Neural cell (in vitro differentiated cells): ENCODE data around the gene CISD3. TPM values are rescaled to one million over a fixed set of nuclear protein-coding genes. Genes with fewer than 3 reads are reported as not detected.

ENCODE experiments used
- H2AFZ ChIP-seq: fragments of 200-600, 300-800 bp; sonication (generic), shearing (Covaris generic); 2 replicates; pipeline ENCODE4 v1.6.0; 2014; ENCODE audit warnings: low read depth, mild to moderate bottlenecking, antibody characterized with exemption, low read length, moderate library complexity
- H3F3A ChIP-seq: fragments of 200-600 bp; shearing (Covaris generic); 2 replicates; pipeline ENCODE4 v1.6.1; 2016; ENCODE audit warnings: mild to moderate bottlenecking, moderate library complexity, mixed read lengths, antibody characterized with exemption, low read length; ENCODE audit not compliant: insufficient read depth, poor library complexity, severe bottlenecking
- H3K27ac ChIP-seq: fragments of 200-600, 300-800 bp; sonication (generic), shearing (Covaris generic); 2 replicates; pipeline ENCODE4 v1.5.1; 2014; ENCODE audit warnings: mild to moderate bottlenecking, low read length, moderate library complexity
- H3K27me3 ChIP-seq: fragments of 300-800, 200-600 bp; sonication (generic), shearing (Covaris generic); 2 replicates; pipeline ENCODE4 v1.6.0; 2014; ENCODE audit warnings: mild to moderate bottlenecking, low read depth, low read length, moderate library complexity; ENCODE audit not compliant: insufficient read depth
- H3K36me3 ChIP-seq: fragments of 300-800, 200-600 bp; sonication (generic), shearing (Covaris generic); 2 replicates; pipeline ENCODE4 v1.5.1; 2014; ENCODE audit warnings: mild to moderate bottlenecking, antibody characterized with exemption, low read length, moderate library complexity; ENCODE audit not compliant: insufficient read depth
- H3K4me2 ChIP-seq: fragments of 300-800, 200-600 bp; sonication (generic), shearing (Covaris generic); 2 replicates; pipeline ENCODE4 v1.6.0; 2014; ENCODE audit warnings: mild to moderate bottlenecking, low read length
- H3K4me3 ChIP-seq: fragments of 300-800, 200-600 bp; sonication (generic), shearing (Covaris generic); 2 replicates; pipeline ENCODE4 v1.5.1; 2014; ENCODE audit warnings: mild to moderate bottlenecking, low read length, moderate library complexity
- H3K79me2 ChIP-seq: fragments of 200-600 bp; shearing (Covaris generic); replicated peaks from 2 replicates; pipeline ENCODE4 v1.6.0; 2014; ENCODE audit warnings: mild to moderate bottlenecking, low read length, moderate library complexity; ENCODE audit not compliant: insufficient read depth
- H3K9ac ChIP-seq: fragments of 300-800, 200-600 bp; sonication (generic), shearing (Covaris generic); 2 replicates; pipeline ENCODE4 v1.6.1; 2016; ENCODE audit warnings: mild to moderate bottlenecking, low read length, mixed read lengths
- H3K9me2 ChIP-seq: fragments of 200-600 bp; shearing (Covaris generic); 2 replicates; pipeline ENCODE4 v1.6.1; 2016; ENCODE audit warnings: mild to moderate bottlenecking, low read length, mixed read lengths; ENCODE audit not compliant: insufficient read depth
- H3K9me3 ChIP-seq: fragments of 200-600, 300-800 bp; sonication (generic), shearing (Covaris generic); 2 replicates; pipeline ENCODE4 v1.6.1; 2016; ENCODE audit warnings: mild to moderate bottlenecking, mixed run types, low read length, moderate library complexity, mixed read lengths
- H4K20me1 ChIP-seq: fragments of 200-600 bp; shearing (Covaris generic); 2 replicates; pipeline ENCODE4 v1.6.1; 2016; ENCODE audit warnings: mild to moderate bottlenecking, mixed run types; ENCODE audit not compliant: insufficient read depth
- EP300 ChIP-seq: fragments of 450-650 bp; conservative IDR thresholded peaks from 2 replicates; pipeline ENCODE4 v1.6.1; 2014; ENCODE audit warnings: antibody characterized with exemption, mild to moderate bottlenecking, moderate library complexity; ENCODE audit not compliant: poor library complexity, severe bottlenecking
- EZH2 ChIP-seq: fragments of 200-600, 300-800 bp; shearing (Covaris generic), sonication (generic); IDR thresholded peaks from 2 replicates; pipeline ENCODE4 v1.6.1; 2014; ENCODE audit warnings: antibody characterized with exemption, low read length, borderline replicate concordance, mild to moderate bottlenecking; ENCODE audit not compliant: insufficient read depth, poor library complexity, severe bottlenecking
- MXI1 ChIP-seq: fragments of 450-650 bp; conservative IDR thresholded peaks from 2 replicates; pipeline ENCODE4 v1.6.1; 2014; ENCODE audit warnings: antibody characterized with exemption, mild to moderate bottlenecking; ENCODE audit not compliant: poor library complexity, severe bottlenecking
- POLR2AphosphoS5 ChIP-seq: IDR thresholded peaks from 2 replicates; pipeline ENCODE4 v1.6.1; 2012
- RAD21 ChIP-seq: fragments of 450-650 bp; conservative IDR thresholded peaks from 2 replicates; pipeline ENCODE4 v1.6.1; 2014; ENCODE audit warnings: antibody characterized with exemption, mild to moderate bottlenecking, moderate library complexity
- SMC3 ChIP-seq: fragments of 450-650 bp; conservative IDR thresholded peaks from 2 replicates; pipeline ENCODE4 v1.6.1; 2014; ENCODE audit warnings: antibody characterized with exemption, mild to moderate bottlenecking, moderate library complexity; ENCODE audit not compliant: poor library complexity
- TAF1 ChIP-seq: IDR thresholded peaks from 2 replicates; pipeline ENCODE4 v1.6.1; 2012; ENCODE audit warnings: low read depth
- polyA plus RNA-seq: library from polyadenylated mRNA; depleted of rRNA; stranded (reverse); fragments of >200 nt; gene quantifications from 2 replicates; pipeline ENCODE4 v1.2.3, GENCODE V29; 2014
- TF ChIP-seq, protein P1 (sequence below): IDR thresholded peaks from 2 replicates; pipeline ENCODE4 v1.6.1; 2012; ENCODE audit warnings: borderline replicate concordance
- TF ChIP-seq, protein P2 (sequence below): fragments of 450-650 bp; IDR thresholded peaks from 2 replicates; pipeline ENCODE4 v1.5.1; 2014; ENCODE audit warnings: antibody characterized with exemption, mild to moderate bottlenecking, moderate library complexity; ENCODE audit not compliant: poor library complexity, severe bottlenecking

The CISD3 gene
- polyA plus RNA-seq, 1 donor from 2014 or later: 1.2 TPM

DNA sequence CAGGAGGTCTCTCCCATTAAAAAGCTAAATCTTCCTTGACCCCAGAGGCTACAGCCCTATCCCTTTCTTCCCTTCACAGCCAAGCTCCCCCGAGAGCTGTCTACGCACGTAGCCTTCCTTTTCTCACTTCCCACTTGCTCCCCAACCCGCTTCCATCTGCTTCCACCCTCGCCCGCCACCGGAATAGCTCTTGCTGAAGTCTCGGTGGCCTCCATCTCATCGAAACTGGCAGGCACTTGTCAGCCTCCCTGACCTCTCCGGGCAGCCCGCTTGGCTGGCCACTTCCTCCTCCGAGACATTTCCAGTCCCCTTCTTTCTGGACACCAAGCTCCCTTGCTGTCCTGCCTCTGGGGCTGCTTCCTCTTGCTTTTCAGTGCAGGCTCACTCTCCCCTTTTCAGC lies 44.6 kb upstream of the CISD3 start:
- Histone ChIP-seq H3K4me2 (no peak overlapping the region), H3K9me3 (no peaks in the 10 kb centered on the region), H3K4me3 (no peak overlapping the region), H2AFZ (no peak overlapping the region), H3K9me2 (no peaks in the 10 kb centered on the region), H3K36me3 (no peaks in the 10 kb centered on the region), H3K27me3 (no peaks in the 10 kb centered on the region), H3K9ac (no peak overlapping the region), H4K20me1 (no peaks in the 10 kb centered on the region), H3K79me2 (no peaks in the 10 kb centered on the region), H3K27ac (no peak overlapping the region), H3F3A (no peaks in the 10 kb centered on the region)
- no peak for TF ChIP-seq MXI1
- TF ChIP-seq EP300: no peak
- TF ChIP-seq, protein P1, sequence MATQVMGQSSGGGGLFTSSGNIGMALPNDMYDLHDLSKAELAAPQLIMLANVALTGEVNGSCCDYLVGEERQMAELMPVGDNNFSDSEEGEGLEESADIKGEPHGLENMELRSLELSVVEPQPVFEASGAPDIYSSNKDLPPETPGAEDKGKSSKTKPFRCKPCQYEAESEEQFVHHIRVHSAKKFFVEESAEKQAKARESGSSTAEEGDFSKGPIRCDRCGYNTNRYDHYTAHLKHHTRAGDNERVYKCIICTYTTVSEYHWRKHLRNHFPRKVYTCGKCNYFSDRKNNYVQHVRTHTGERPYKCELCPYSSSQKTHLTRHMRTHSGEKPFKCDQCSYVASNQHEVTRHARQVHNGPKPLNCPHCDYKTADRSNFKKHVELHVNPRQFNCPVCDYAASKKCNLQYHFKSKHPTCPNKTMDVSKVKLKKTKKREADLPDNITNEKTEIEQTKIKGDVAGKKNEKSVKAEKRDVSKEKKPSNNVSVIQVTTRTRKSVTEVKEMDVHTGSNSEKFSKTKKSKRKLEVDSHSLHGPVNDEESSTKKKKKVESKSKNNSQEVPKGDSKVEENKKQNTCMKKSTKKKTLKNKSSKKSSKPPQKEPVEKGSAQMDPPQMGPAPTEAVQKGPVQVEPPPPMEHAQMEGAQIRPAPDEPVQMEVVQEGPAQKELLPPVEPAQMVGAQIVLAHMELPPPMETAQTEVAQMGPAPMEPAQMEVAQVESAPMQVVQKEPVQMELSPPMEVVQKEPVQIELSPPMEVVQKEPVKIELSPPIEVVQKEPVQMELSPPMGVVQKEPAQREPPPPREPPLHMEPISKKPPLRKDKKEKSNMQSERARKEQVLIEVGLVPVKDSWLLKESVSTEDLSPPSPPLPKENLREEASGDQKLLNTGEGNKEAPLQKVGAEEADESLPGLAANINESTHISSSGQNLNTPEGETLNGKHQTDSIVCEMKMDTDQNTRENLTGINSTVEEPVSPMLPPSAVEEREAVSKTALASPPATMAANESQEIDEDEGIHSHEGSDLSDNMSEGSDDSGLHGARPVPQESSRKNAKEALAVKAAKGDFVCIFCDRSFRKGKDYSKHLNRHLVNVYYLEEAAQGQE: no peak
- no peak for TF ChIP-seq SMC3
- no peak for TF ChIP-seq EZH2
- TF ChIP-seq, protein P2, sequence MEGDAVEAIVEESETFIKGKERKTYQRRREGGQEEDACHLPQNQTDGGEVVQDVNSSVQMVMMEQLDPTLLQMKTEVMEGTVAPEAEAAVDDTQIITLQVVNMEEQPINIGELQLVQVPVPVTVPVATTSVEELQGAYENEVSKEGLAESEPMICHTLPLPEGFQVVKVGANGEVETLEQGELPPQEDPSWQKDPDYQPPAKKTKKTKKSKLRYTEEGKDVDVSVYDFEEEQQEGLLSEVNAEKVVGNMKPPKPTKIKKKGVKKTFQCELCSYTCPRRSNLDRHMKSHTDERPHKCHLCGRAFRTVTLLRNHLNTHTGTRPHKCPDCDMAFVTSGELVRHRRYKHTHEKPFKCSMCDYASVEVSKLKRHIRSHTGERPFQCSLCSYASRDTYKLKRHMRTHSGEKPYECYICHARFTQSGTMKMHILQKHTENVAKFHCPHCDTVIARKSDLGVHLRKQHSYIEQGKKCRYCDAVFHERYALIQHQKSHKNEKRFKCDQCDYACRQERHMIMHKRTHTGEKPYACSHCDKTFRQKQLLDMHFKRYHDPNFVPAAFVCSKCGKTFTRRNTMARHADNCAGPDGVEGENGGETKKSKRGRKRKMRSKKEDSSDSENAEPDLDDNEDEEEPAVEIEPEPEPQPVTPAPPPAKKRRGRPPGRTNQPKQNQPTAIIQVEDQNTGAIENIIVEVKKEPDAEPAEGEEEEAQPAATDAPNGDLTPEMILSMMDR: no peak
- TF ChIP-seq POLR2AphosphoS5: no peak
- no peak for TF ChIP-seq RAD21
- TF ChIP-seq TAF1: no peak

DNA sequence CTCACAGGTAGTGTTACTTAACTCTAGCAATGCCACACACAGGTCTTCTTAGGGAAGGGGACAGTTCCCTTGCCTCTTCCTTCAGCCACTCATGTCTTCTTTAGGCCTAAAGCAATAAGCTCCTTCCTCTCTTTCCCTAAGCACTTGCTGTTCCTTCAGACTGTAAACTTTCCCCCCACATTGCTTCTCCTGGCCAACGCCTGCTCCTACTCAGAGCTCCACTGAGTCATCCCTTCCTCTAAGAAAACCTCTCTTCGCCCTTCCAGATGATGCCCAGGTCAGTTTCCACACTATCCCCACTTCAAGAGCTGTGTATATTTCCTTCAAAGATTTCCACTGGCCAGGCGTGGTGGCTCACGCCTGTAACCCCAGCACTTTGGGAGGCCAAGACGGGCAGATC lies 42.9 kb upstream of the CISD3 start:
- no peaks in the 10 kb centered on the region for H3K36me3 ChIP-seq
- H3K9ac ChIP-seq: no peak overlapping the region
- no peaks in the 10 kb centered on the region for H3K27me3 ChIP-seq
- H3K79me2 ChIP-seq: no peaks in the 10 kb centered on the region
- H3K9me2 ChIP-seq: no peaks in the 10 kb centered on the region
- H3K27ac ChIP-seq: no peak overlapping the region
- H4K20me1 ChIP-seq: no peaks in the 10 kb centered on the region
- no peaks in the 10 kb centered on the region for H3F3A ChIP-seq
- H2AFZ ChIP-seq: no peak overlapping the region
- H3K9me3 ChIP-seq: no peaks in the 10 kb centered on the region
- no peak overlapping the region for H3K4me2 ChIP-seq
- no peak for TF ChIP-seq EP300
- TF ChIP-seq, protein P1: no peak
- TF ChIP-seq POLR2AphosphoS5: no peak
- no peak for TF ChIP-seq TAF1
- TF ChIP-seq EZH2: no peak
- TF ChIP-seq, protein P2: no peak
- no peak for TF ChIP-seq MXI1
- no peak for TF ChIP-seq SMC3
- no peak for TF ChIP-seq RAD21
- H3K4me3 ChIP-seq: no peak overlapping the region
